GM12892 (cell line): ENCODE data around the gene AASDH.

Experiments used
- POLR2A ChIP-seq: IDR thresholded peaks from 2 replicates; pipeline ENCODE4 v1.6.1; 2011; ENCODE audit warnings: low read depth, low read length, control low read depth
- TAF1 ChIP-seq: IDR thresholded peaks from 2 replicates; pipeline ENCODE4 v1.6.1; 2011; ENCODE audit warnings: low read depth, mild to moderate bottlenecking, control low read depth, low read length, borderline replicate concordance

DNA sequence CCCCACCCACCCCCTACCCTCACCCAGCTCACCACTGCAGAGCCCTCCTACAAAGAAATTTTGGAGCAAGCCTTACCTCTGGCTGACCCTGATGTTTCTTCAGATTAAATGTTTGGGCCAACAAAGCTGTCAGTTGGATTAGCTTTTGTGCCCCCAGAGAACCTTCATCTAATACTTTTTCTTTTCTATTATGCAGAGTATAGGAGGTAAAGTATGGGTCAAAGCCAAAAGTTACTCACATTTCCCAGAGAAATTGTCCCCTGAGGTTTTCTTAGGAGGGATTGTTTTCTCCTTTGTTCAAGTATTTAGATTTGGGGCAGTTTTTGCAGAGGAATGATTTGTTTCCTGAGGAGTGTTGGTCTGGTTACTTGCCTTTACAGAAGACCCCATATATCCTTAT lies 69.5 kb downstream of the AASDH start:
- TF ChIP-seq POLR2A, result no peak
- TF ChIP-seq TAF1, result no peak
